ENCODE data around the gene CADM2. TPM values are rescaled to one million over a fixed set of nuclear protein-coding genes. Genes with fewer than 3 reads are reported as not detected.

The CADM2 gene
- total RNA-seq, 1 donor from 2014 or later = 2.9 TPM

GRCh38 chr3:85681906-85682305, 723.1 kb downstream of the CADM2 start:
- no peak overlapping the region for H3K4me3 ChIP-seq (ENCODE audit: insufficient read depth, low read depth, low read length)
- H3K27me3 ChIP-seq (ENCODE audit: insufficient read depth, low read length) = no peaks in the 10 kb centered on the region
- Mint-ChIP-seq H3K36me3 (ENCODE audit: low read depth, unreplicated experiment) (no peaks in the 10 kb centered on the region), H3K4me1 (ENCODE audit: low read depth, unreplicated experiment) (peaks cover 3% of the 10 kb centered on the region), H3K4me3 (ENCODE audit: unreplicated experiment) (no peak overlapping the region), H3K9me3 (ENCODE audit: unreplicated experiment) (no peaks in the 10 kb centered on the region), H3K27me3 (ENCODE audit: low read depth, unreplicated experiment) (no peaks in the 10 kb centered on the region), H3K27ac (ENCODE audit: unreplicated experiment) (no peak overlapping the region)
- no peaks in the 10 kb centered on the region for H3K36me3 ChIP-seq (ENCODE audit: insufficient read depth, low read length)
- no peaks in the 10 kb centered on the region for H3K9me3 ChIP-seq (ENCODE audit: insufficient read depth, low read depth, low read length)
- TF ChIP-seq, protein P1, sequence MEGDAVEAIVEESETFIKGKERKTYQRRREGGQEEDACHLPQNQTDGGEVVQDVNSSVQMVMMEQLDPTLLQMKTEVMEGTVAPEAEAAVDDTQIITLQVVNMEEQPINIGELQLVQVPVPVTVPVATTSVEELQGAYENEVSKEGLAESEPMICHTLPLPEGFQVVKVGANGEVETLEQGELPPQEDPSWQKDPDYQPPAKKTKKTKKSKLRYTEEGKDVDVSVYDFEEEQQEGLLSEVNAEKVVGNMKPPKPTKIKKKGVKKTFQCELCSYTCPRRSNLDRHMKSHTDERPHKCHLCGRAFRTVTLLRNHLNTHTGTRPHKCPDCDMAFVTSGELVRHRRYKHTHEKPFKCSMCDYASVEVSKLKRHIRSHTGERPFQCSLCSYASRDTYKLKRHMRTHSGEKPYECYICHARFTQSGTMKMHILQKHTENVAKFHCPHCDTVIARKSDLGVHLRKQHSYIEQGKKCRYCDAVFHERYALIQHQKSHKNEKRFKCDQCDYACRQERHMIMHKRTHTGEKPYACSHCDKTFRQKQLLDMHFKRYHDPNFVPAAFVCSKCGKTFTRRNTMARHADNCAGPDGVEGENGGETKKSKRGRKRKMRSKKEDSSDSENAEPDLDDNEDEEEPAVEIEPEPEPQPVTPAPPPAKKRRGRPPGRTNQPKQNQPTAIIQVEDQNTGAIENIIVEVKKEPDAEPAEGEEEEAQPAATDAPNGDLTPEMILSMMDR (IDR thresholded peaks at IDR 0.05; ENCODE audit: insufficient read depth, low read depth, low read length) = no peak
- no peak for TF ChIP-seq EZH2 (IDR thresholded peaks at IDR 0.05; ENCODE audit: insufficient read depth, low read length)
- no peaks in the 10 kb centered on the region for H3K4me1 ChIP-seq (ENCODE audit: insufficient read depth, low read length)
- FAIRE-seq (no peak), DNase-seq (ENCODE audit: low read depth) (no peak)
- H3K9ac ChIP-seq (ENCODE audit: low read length) = no peak overlapping the region
- H3K79me2 ChIP-seq (ENCODE audit: insufficient read depth, low read length) = no peaks in the 10 kb centered on the region
- H2AFZ ChIP-seq (ENCODE audit: low read depth, low read length) = no peak overlapping the region
- no peak overlapping the region for H3K27ac ChIP-seq (ENCODE audit: low read depth, low read length)
- no peak overlapping the region for H3K4me2 ChIP-seq (ENCODE audit: low read length)
- H4K20me1 ChIP-seq (ENCODE audit: insufficient read depth, low read length) = no peaks in the 10 kb centered on the region

GRCh38 chr3:85691196-85691595, 732.4 kb downstream of the CADM2 start:
- H3K4me1 ChIP-seq (ENCODE audit: insufficient read depth, low read length) = no peaks in the 10 kb centered on the region
- DNase-seq (ENCODE audit: low read depth) (no peak), FAIRE-seq (no peak)
- H3K27me3 ChIP-seq (ENCODE audit: insufficient read depth, low read length) = no peaks in the 10 kb centered on the region
- Mint-ChIP-seq H3K36me3 (ENCODE audit: low read depth, unreplicated experiment) (no peaks in the 10 kb centered on the region), H3K27me3 (ENCODE audit: low read depth, unreplicated experiment) (no peaks in the 10 kb centered on the region), H3K9me3 (ENCODE audit: unreplicated experiment) (no peaks in the 10 kb centered on the region), H3K4me1 (ENCODE audit: low read depth, unreplicated experiment) (no peaks in the 10 kb centered on the region), H3K27ac (ENCODE audit: unreplicated experiment) (no peak overlapping the region), H3K4me3 (ENCODE audit: unreplicated experiment) (no peak overlapping the region)
- H3K9ac ChIP-seq (ENCODE audit: low read length) = no peak overlapping the region
- H3K4me3 ChIP-seq (ENCODE audit: insufficient read depth, low read depth, low read length) = no peak overlapping the region
- H3K27ac ChIP-seq (ENCODE audit: low read depth, low read length) = no peak overlapping the region
- no peaks in the 10 kb centered on the region for H3K36me3 ChIP-seq (ENCODE audit: insufficient read depth, low read length)
- no peaks in the 10 kb centered on the region for H3K9me3 ChIP-seq (ENCODE audit: insufficient read depth, low read depth, low read length)
- TF ChIP-seq EZH2 (IDR thresholded peaks at IDR 0.05; ENCODE audit: insufficient read depth, low read length) = no peak
- TF ChIP-seq, protein P1 (IDR thresholded peaks at IDR 0.05; ENCODE audit: insufficient read depth, low read depth, low read length) = no peak
- H4K20me1 ChIP-seq (ENCODE audit: insufficient read depth, low read length) = no peaks in the 10 kb centered on the region
- no peaks in the 10 kb centered on the region for H3K79me2 ChIP-seq (ENCODE audit: insufficient read depth, low read length)
- H2AFZ ChIP-seq (ENCODE audit: low read depth, low read length) = no peak overlapping the region
- no peak overlapping the region for H3K4me2 ChIP-seq (ENCODE audit: low read length)

- Histone ChIP-seq H3K79me2 (ENCODE audit: insufficient read depth, low read length) (no peaks in the 10 kb centered on the region), H3K4me3 (ENCODE audit: insufficient read depth, low read depth, low read length) (no peak overlapping the region), H3K27ac (ENCODE audit: low read depth, low read length) (no peak overlapping the region), H3K36me3 (ENCODE audit: insufficient read depth, low read length) (no peaks in the 10 kb centered on the region), H3K9me3 (ENCODE audit: insufficient read depth, low read depth, low read length) (no peaks in the 10 kb centered on the region), H3K9ac (ENCODE audit: low read length) (no peak overlapping the region), H3K4me2 (ENCODE audit: low read length) (no peak overlapping the region), H3K27me3 (ENCODE audit: insufficient read depth, low read length) (no peaks in the 10 kb centered on the region), H2AFZ (ENCODE audit: low read depth, low read length) (no peak overlapping the region), H3K4me1 (ENCODE audit: insufficient read depth, low read length) (no peaks in the 10 kb centered on the region), H4K20me1 (ENCODE audit: insufficient read depth, low read length) (no peaks in the 10 kb centered on the region)
- H3K9me3 Mint-ChIP-seq (ENCODE audit: unreplicated experiment) = peaks cover 7% of the 10 kb centered on the region
- no peak overlapping the region for H3K4me3 Mint-ChIP-seq (ENCODE audit: unreplicated experiment)
- no peak overlapping the region for H3K27ac Mint-ChIP-seq (ENCODE audit: unreplicated experiment)
- H3K4me1 Mint-ChIP-seq (ENCODE audit: low read depth, unreplicated experiment) = no peaks in the 10 kb centered on the region
- H3K27me3 Mint-ChIP-seq (ENCODE audit: low read depth, unreplicated experiment) = no peaks in the 10 kb centered on the region
- DNase-seq (ENCODE audit: low read depth) (no peak), FAIRE-seq (no peak)
- no peak for TF ChIP-seq EZH2 (IDR thresholded peaks at IDR 0.05; ENCODE audit: insufficient read depth, low read length)
- TF ChIP-seq, protein P1 (IDR thresholded peaks at IDR 0.05; ENCODE audit: insufficient read depth, low read depth, low read length) = no peak
- no peaks in the 10 kb centered on the region for H3K36me3 Mint-ChIP-seq (ENCODE audit: low read depth, unreplicated experiment)
These were observed 738.4 kb downstream of the CADM2 start for GRCh38 chr3:85697156-85697555.
